Activated gamma-delta T cell treated with Interleukin-2 at 50 U/mL for 16 hours (primary cell): ENCODE results near the gene EMC1.

Source experiments
- DNase-seq: peaks from one replicate; pipeline ENCODE4 v3.0.0-alpha.2; 2020

EMC1 gene

DNA sequence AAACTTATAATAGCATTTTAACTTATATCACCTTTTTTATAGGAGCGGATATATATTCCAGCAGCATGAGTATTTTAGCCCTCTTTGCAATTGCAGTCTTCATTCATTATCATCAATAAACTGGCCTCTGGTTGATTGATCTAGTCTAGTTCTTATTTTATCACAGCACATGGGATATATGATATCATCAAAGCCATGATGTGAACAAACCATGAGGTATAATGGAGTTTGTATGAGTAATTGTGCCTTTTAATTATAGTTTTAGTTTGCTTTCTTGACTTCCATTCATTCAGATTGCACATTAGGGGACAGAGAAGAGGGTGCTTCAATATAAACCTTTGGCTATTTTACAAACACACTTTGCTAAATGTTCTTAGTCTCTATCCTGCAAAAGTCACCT, 37.7 kb downstream of the EMC1 start:
- no peak for DNase-seq

DNA sequence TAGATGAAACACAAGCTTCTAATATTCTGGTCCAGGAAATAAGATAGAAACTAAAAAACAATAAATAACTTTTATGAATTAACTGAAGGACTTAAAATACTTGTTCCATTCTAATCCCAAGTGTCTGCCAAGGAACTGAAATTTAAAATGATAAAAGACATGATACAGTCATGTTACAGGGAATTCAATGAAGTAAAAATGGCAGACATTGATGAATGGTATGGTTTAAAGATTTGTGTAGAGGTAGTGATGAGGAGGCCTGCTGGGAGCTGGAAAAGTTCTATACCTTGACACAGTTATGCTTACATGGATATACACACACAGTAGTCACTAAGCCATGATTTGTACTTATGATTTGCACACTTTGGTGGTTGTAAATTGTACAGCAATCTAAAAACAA, 39.2 kb downstream of the EMC1 start:
- no peak for DNase-seq

GRCh38 chr1:19210772-19211549, 40.4 kb downstream of the EMC1 start:
- DNase-seq, result no peak

- DNase-seq, result peak; percentile 94
Observed at GRCh38 chr1:19209990-19210771, 41.1 kb downstream of the EMC1 start, which contains the start of gene UBR4. UBR4 (minus strand) TSS chr1:19210266; CDS start chr1:19210248, 18 bp downstream.

DNA sequence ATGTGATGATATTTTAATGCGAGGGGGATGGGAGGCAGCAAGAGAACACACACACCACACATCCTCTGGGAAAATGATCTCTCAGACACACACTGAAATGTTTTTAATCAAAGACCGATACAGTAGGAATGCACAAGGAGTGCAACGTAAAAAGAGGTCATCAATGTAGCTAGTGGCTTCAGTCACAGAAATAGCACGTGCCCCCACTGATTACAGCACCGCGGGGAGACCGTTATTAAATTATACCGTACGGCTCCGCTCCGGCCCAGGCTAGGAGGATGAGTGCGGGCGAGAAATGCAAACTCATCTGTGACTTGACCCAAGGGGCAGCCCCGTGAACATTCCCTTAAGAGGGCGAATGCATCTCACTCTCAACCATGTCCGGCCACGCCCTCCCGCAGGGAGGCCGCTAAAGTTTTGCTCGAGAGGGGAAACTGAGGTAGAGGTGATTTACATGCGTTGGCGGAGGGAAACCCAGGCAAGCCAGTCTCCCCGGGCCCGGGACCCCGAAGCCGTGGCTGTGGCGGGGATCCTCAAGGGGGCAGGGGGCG, 41.8 kb downstream of the EMC1 start:
- no peak for DNase-seq

- no peak for DNase-seq
Observed at GRCh38 chr1:19208710-19209438, 42.5 kb downstream of the EMC1 start.

DNA sequence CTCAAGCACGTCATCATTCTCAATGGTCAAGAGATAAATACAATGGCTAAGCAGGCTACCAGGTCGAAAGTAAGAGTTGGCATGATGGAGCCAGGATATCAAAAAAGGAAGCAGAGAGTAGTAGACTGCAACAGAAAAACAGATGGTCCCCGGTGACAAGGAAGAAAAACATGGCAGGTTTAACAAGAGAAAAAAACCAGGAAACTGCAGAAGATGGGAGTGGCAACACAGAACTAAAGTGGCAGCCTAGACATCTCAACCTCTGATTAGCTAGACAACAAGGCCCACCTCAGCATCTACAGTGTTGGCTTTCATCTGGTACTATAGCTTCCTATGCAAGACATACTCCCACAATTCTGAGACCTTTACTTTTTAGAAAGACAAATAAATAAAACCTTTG, 44.4 kb downstream of the EMC1 start:
- no peak for DNase-seq

GRCh38 chr1:19205845-19206244, 45.5 kb downstream of the EMC1 start:
- DNase-seq, result no peak

DNA sequence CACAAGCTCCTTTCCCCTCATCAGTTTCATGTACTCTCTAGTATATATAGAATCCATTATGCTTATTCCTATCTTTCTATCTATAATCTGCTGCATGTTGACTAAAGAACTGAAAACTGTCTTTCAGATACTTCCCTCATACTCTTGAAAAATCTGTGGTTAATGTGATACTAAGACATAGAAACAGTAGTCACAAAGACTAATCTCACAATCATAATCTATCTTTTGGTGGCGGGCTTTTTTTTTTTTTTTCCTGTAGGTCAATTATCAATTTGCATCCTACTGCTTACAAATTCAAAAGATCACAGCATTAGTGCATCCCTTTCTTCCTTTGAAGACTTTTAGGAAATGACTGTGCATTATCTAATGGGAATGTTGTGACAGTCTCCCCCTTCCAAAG, 45.9 kb downstream of the EMC1 start:
- DNase-seq, result no peak

DNA sequence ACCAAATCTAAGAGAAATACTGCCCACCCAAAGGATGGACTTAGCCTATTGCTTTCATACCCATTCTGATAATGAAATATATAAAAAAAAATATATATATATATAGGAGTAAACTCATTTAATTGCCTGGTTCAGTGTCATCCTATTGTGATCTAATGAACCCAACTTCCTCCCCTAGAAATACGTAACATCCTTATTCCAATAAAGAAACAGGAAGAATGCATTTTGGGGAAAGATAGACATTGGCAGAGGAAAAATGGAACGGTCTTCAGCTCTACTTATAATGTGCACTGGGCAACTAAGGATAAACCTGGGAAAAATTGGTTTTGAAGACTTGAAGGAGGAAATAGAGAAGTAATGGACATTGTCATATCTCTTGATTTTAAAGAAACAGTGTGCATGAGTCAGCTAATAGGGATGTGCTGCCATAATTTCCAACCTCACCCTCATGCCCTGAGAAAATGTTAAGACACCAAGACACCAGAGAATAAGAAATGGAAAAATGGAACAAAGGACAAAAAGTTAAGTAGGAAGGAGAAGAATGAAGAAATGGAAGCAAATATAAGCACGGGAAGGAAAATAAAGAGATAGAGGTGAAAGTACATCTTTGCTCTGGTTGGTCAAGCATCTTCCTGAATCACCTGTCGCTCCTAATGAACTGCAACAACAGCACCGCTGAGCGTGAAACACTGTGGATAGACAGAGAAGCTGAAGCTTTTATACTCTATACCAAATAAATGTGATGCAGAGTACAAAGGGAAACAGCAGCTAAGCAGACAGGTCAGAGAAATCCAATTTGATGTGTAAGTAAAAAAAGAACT, 46.7 kb downstream of the EMC1 start:
- no peak for DNase-seq

GRCh38 chr1:19203440-19203839, 47.9 kb downstream of the EMC1 start:
- DNase-seq, result no peak

DNA sequence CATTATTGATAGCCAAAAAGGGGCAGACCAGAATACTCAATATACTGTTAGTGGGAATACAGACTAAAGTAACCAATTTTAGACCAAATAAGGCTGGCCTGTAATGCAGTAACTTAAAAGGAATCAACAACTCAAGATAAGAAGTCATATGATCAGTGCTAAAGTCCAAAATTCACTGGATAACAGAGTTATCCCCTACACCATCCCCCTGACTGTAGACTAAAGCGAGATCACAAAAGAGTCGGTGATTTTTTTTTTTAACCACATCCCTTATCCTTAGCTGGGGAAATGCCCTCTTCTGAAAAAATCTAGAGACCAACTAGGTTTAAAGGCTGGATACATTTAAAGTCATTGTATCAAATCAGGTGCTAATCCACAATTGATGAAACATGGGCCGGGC, 48.9 kb downstream of the EMC1 start:
- DNase-seq, result no peak

GRCh38 chr1:19199969-19200604, 51.2 kb downstream of the EMC1 start:
- DNase-seq, result no peak

- no peak for DNase-seq
Observed at GRCh38 chr1:19199329-19199968, 51.9 kb downstream of the EMC1 start.

DNA sequence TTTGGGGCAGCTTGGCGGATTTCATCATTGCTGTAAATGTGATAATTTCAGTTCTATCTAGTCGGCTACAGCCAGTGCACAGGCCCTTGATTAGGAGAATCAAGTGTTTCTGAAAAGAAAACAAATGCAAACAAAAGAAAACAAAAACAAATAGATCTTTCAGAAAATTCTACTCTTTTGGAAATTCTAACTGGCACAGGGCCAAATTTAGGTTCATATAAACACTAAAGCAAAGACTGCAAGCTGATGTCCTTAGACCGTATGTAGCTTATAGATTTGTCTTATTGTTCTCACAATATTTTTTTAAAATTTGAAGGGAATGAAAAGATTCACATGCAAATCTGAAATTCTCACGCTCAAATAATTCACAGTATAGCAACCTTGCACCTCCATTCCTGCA, 52.5 kb downstream of the EMC1 start:
- DNase-seq, result no peak

- no peak for DNase-seq
Observed at GRCh38 chr1:19197845-19198244, 53.5 kb downstream of the EMC1 start.

- no peak for DNase-seq
Observed at GRCh38 chr1:19196331-19196730, 55.0 kb downstream of the EMC1 start.

DNA sequence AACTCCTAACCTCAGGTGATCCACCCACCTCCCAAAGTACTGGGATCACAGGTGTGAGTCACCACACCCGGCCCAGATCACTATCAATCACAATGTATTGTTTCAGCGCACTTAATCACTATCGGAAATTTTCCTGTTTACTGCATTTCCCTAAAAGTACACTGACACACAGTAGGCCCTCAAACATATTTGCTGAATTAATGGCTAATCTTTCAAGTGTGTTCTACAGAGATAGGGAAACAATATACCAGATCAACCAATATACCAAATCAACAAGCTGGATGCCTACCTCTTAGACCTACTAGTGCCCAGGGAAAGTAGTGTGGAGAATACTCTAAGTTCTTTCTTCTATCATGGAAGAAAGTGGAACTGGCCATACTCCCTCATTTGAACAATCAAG, 58.3 kb downstream of the EMC1 start:
- DNase-seq, result no peak

DNA sequence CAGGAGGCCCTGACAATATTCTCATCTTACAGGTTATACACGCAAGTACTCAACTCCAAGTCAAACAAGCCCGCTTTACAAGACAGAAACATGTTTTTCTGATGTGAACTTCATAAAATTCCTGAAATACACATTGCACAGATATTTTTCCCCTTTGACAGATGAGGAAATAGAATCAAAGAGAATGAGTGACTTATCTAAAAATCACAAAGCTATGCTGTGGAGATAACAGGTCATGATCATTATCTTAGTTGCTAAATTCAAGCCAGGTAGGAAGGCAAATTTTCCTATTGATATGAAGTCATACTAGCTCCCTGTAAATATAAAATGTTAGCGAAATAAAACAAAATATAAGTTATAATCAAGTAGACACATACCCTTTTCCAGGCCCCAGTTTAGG, 59.5 kb downstream of the EMC1 start:
- DNase-seq, result no peak

DNA sequence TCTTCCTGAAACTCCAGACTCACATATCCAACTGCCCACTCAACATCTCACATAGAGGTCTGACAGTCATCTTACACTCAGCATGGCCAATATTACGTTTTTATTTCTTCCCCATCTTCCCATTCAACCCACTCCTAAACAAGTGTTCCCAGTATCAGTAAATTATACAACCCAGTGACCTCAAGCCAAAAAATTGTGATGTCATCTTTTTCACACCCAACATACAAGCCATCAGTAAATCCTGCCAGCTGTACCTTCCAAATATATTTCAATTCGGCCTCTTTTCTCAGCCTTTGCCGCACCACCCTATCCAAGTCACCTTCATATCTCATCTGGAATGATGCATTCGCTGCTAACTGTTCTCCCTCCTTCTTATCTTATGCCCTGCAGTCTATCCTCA, 60.9 kb downstream of the EMC1 start:
- DNase-seq, result no peak

GRCh38 chr1:19189270-19189669, 62.1 kb downstream of the EMC1 start:
- no peak for DNase-seq
